ENCODE measurements around the gene EPX.

DNA sequence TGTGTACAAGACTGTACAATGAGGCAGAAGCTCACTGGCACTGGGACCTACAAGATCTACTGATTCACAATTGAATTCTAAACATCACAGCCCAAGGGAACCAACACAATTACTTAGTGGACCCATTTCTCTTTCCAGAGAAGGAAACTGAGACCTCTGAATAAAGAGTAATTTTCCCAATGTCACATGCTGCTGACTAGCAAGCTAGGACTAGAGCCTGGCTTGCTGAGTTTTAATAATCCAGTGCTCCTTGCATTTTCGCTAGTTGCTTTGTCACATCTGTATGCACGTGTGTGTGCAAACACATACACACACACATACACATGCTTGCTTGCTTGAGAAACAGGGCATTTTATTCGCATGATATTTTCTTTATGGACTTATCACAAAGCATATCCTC, 42.0 kb downstream of the EPX start:
- TF ChIP-seq GATA2 (IDR thresholded peaks at IDR 0.05; ENCODE audit: low read depth, low read length), result no peak
- TF ChIP-seq GATA3 (IDR thresholded peaks at IDR 0.05; ENCODE audit: low read depth, low read length), result no peak
